ENCODE measurements around the gene RAPGEF2. TPM values are rescaled to one million over a fixed set of nuclear protein-coding genes. Genes with fewer than 3 reads are reported as not detected.

Gene RAPGEF2
- total and polyA plus RNA-seq, 2 experiments from 2014 or later, result 8.4 to 79.3 TPM

DNA sequence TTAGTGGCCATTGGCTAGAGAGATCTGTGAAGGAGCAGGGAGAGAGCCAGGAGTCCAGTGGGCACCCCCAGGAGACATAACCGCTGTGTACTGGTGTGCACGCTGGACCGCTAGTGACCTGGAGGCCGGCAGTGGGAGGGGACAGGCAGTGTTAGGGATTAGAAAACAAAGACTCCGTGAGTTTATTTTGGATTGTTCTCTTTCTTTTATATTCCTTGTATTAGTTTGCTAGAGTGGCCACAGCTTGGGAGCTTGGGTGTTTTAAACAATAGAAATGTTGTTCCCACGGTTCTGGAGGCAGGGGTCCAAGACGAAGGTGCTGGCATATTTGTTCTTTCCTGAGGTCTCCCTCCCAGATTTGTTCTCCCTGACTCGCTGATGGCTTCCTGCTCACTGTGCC is 266.4 kb downstream of the RAPGEF2 start:
- no peak overlapping the region for H3K4me2 ChIP-seq
- no peaks in the 10 kb centered on the region for H4K20me1 ChIP-seq (ENCODE audit: insufficient read depth, poor library complexity, severe bottlenecking)
- 98% methylated on average over 8 of the region's 8 CpGs for WGBS (ENCODE audit: low lambda C conversion rate, missing lambda C conversion rate)
- no peak overlapping the region for H2AFZ ChIP-seq
- TF ChIP-seq, protein P1, sequence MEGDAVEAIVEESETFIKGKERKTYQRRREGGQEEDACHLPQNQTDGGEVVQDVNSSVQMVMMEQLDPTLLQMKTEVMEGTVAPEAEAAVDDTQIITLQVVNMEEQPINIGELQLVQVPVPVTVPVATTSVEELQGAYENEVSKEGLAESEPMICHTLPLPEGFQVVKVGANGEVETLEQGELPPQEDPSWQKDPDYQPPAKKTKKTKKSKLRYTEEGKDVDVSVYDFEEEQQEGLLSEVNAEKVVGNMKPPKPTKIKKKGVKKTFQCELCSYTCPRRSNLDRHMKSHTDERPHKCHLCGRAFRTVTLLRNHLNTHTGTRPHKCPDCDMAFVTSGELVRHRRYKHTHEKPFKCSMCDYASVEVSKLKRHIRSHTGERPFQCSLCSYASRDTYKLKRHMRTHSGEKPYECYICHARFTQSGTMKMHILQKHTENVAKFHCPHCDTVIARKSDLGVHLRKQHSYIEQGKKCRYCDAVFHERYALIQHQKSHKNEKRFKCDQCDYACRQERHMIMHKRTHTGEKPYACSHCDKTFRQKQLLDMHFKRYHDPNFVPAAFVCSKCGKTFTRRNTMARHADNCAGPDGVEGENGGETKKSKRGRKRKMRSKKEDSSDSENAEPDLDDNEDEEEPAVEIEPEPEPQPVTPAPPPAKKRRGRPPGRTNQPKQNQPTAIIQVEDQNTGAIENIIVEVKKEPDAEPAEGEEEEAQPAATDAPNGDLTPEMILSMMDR (IDR thresholded peaks at IDR 0.05; ENCODE audit: poor library complexity), result no peak
- TF ChIP-seq EZH2 (IDR thresholded peaks at IDR 0.05; ENCODE audit: borderline replicate concordance) (no peak), EZH2phosphoT487 (IDR thresholded peaks at IDR 0.05; ENCODE audit: low read depth, severe bottlenecking, unreplicated experiment) (no peak)
- no peaks in the 10 kb centered on the region for H3K9me3 ChIP-seq (ENCODE audit: low read depth)
- no peaks in the 10 kb centered on the region for H3K9me2 ChIP-seq (replicated peaks; ENCODE audit: insufficient read depth)
- H3K4me3 ChIP-seq, result no peak overlapping the region
- no peaks in the 10 kb centered on the region for H3K27me3 ChIP-seq
- no peak for DNase-seq (ENCODE audit: low spot score)
- H3K36me3 ChIP-seq (replicated peaks; ENCODE audit: insufficient read depth, low read depth), result no peaks in the 10 kb centered on the region
- no peaks in the 10 kb centered on the region for H3K4me1 ChIP-seq (ENCODE audit: insufficient read depth)
- H3K79me2 ChIP-seq, result no peaks in the 10 kb centered on the region
- H3K27ac ChIP-seq, result no peak overlapping the region

DNA sequence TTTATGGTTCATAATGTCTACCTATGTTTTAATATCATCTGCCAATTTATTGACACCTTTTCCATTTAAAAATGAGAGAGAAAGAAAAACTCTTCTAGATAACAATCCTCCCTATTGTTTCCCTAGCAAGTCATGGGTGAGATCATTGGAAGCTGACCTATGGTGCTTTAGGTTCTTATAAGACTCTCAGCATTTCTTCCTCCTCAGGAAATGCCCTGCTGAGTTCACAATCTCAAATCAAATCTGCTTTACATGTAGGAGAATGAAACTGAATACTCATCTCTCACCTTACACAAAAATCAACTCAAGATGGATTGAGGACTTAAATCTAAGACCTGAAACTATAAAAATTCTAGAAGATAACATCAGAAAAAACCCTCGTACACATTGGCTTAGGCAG is 267.4 kb downstream of the RAPGEF2 start:
- DNase-seq (ENCODE audit: low spot score), result no peak
- Histone ChIP-seq H3K27me3 (no peaks in the 10 kb centered on the region), H3K36me3 (replicated peaks; ENCODE audit: insufficient read depth, low read depth) (no peaks in the 10 kb centered on the region), H3K9me2 (replicated peaks; ENCODE audit: insufficient read depth) (no peaks in the 10 kb centered on the region), H3K4me3 (no peak overlapping the region), H3K9me3 (ENCODE audit: low read depth) (no peaks in the 10 kb centered on the region), H3K79me2 (no peaks in the 10 kb centered on the region), H3K4me1 (ENCODE audit: insufficient read depth) (no peaks in the 10 kb centered on the region), H3K4me2 (no peak overlapping the region), H2AFZ (no peak overlapping the region), H3K27ac (no peak overlapping the region), H4K20me1 (ENCODE audit: insufficient read depth, poor library complexity, severe bottlenecking) (no peaks in the 10 kb centered on the region)
- TF ChIP-seq EZH2 (IDR thresholded peaks at IDR 0.05; ENCODE audit: borderline replicate concordance) (no peak), EZH2phosphoT487 (IDR thresholded peaks at IDR 0.05; ENCODE audit: low read depth, severe bottlenecking, unreplicated experiment) (no peak)
- TF ChIP-seq, protein P1 (IDR thresholded peaks at IDR 0.05; ENCODE audit: poor library complexity), result no peak
- 41% methylated on average over 1 of the region's 1 CpG for WGBS (ENCODE audit: low lambda C conversion rate, missing lambda C conversion rate)

DNA sequence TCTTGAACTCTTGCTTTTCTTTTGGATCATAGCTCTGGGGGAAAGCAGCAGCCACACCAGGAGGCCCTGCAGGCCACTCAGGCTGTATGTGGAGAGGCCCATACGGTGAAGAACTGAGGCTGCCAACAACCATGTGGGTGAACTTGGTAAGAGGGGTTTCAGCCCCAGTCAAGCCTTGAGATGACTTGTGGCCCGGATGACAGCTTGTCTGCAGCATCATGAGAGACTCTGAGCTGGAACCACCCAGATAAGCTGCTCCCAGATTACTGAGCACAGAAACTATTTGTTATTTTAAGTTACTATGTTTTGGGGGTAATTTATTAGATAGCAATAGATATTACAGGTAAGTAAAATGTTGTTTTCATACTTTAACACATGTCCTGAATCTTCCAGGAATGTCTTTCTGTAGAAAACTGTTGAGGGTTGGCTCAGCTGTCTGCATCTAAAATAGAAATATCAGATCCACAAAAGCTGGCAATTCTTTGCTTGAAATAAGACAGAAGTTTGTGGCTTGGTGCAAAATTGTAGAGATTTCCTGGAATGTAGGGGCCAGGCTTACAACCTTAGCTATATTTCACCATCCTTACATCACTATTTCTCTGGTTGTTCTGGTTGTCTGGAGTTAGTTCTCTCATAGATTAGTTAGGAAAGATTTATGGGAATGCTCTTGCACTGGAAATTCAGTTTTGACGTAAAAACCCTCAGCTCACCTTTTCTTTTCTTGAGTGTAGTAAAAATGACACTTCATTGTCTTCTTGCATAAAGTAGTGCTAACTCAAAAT is 272.1 kb downstream of the RAPGEF2 start:
- Histone ChIP-seq H3K4me1 (ENCODE audit: insufficient read depth) (no peaks in the 10 kb centered on the region), H3K4me2 (no peak overlapping the region), H2AFZ (no peak overlapping the region), H3K79me2 (no peaks in the 10 kb centered on the region), H3K27ac (no peak overlapping the region), H3K9me3 (ENCODE audit: low read depth) (no peaks in the 10 kb centered on the region), H3K4me3 (no peak overlapping the region), H3K9me2 (replicated peaks; ENCODE audit: insufficient read depth) (no peaks in the 10 kb centered on the region), H3K36me3 (replicated peaks; ENCODE audit: insufficient read depth, low read depth) (no peaks in the 10 kb centered on the region), H3K27me3 (no peaks in the 10 kb centered on the region), H4K20me1 (ENCODE audit: insufficient read depth, poor library complexity, severe bottlenecking) (no peaks in the 10 kb centered on the region)
- no peak for DNase-seq (ENCODE audit: low spot score)
- WGBS (ENCODE audit: low lambda C conversion rate, missing lambda C conversion rate), result 52% methylated on average over 3 of the region's 3 CpGs
- no peak for TF ChIP-seq EZH2phosphoT487 (IDR thresholded peaks at IDR 0.05; ENCODE audit: low read depth, severe bottlenecking, unreplicated experiment)
- no peak for TF ChIP-seq EZH2 (IDR thresholded peaks at IDR 0.05; ENCODE audit: borderline replicate concordance)
- TF ChIP-seq, protein P1 (IDR thresholded peaks at IDR 0.05; ENCODE audit: poor library complexity), result no peak

Measured in hepatocyte (in vitro differentiated cells).